ENCODE results near the gene ALKAL2.

DNA sequence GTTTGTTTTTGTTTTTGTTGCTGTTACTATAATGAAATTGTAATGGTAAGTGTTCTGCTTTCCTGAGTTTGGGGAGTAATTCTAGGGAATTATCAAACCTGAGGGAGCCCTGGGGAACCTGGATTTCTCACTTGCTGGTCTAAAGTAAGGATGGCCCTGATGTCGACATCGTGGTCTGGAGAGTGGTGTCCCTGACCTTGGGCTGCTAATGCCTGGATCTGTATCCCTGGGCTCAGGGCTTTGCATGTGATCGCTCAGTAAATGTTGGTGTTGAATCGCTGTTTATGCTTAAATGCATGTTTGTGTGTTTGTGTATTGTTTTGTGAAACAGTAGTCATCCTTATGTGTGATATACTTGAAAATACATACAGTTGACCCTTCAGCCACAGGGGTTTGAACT is 17.0 kb downstream of the ALKAL2 start:
- TF ChIP-seq, protein P1, sequence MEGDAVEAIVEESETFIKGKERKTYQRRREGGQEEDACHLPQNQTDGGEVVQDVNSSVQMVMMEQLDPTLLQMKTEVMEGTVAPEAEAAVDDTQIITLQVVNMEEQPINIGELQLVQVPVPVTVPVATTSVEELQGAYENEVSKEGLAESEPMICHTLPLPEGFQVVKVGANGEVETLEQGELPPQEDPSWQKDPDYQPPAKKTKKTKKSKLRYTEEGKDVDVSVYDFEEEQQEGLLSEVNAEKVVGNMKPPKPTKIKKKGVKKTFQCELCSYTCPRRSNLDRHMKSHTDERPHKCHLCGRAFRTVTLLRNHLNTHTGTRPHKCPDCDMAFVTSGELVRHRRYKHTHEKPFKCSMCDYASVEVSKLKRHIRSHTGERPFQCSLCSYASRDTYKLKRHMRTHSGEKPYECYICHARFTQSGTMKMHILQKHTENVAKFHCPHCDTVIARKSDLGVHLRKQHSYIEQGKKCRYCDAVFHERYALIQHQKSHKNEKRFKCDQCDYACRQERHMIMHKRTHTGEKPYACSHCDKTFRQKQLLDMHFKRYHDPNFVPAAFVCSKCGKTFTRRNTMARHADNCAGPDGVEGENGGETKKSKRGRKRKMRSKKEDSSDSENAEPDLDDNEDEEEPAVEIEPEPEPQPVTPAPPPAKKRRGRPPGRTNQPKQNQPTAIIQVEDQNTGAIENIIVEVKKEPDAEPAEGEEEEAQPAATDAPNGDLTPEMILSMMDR (IDR thresholded peaks at IDR 0.05; ENCODE audit: low read length) = no peak
- no peak for TF ChIP-seq EZH2 (IDR thresholded peaks at IDR 0.05; ENCODE audit: borderline replicate concordance, low read length)

Measured in OCI-LY1 (cell line).